GM21528 (cell line): ENCODE data around the gene DYNC1LI1.
"Not testable (repeated sequence)": the region's sequence is repeated elsewhere in the genome, so short reads cannot be mapped to it uniquely, and the experiment has no call there.

ENCODE experiments used
- ATAC-seq: cut with Tn5 transposase; IDR thresholded peaks from one replicate; pipeline ENCODE4 v1.9.1; 2021; ENCODE audit warnings: mild to moderate bottlenecking, moderate library complexity; ENCODE audit not compliant: unreplicated experiment, low FRiP score

The DYNC1LI1 gene

DNA sequence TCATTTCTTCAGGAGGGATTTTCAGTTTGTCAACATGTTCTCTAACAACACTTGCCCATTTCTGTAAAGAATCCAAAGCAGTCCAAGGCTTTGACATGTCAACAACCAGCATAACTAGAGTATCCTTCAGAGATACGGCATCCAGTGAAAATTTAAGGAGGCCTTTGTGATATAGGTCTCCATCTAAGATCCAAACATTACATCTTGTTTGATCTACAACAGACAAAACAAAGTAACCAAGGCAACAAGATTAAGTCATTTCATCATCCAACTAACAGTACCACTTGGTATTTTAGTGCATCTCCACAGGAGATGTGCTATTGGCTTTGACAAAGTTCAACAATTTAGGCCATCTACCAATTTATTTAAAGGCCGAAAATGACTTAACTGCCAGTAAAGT is 25.8 kb downstream of the DYNC1LI1 start:
- ATAC-seq = no peak

DNA sequence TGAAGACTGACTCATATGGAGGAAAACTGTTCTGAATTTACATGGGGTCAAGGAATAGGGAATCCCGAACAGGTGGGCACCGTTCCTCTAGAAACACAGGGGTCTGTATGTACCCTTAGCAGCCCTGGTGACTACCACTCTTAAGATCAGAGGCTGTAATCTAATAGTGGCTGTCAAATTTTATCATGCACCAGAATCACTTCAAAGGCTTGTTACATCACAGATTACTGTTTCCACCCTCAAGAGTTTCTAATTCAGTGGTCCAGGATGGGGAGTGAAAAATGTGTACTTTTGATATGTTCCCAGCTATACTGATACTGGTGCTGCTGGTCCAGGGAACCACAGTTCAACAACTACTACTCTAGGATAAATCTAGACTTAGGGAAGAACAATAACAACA is 27.9 kb downstream of the DYNC1LI1 start:
- no peak for ATAC-seq

GRCh38 chr3:32540899-32541298 is 29.8 kb downstream of the DYNC1LI1 start:
- no peak for ATAC-seq

DNA sequence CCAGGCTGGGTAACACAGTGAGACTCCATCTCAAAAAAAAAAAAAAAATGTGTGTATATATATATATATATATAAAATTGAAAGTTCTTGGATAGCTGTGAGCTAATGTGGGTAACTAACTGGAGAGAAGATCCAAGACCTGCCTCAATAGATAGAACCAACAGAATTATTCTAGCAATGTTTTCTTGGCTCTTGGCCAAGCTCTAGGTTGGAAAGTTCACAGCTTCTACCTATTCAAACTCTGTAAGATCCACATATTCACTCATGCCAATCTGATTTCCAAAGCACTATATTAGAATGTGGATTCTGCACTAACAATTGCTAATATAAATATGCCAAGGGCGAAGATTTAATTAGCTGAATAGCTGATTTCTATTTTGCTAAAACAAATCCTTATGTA is 38.2 kb downstream of the DYNC1LI1 start:
- no peak for ATAC-seq

- ATAC-seq = no peak
Measured at GRCh38 chr3:32531010-32531647, 39.5 kb downstream of the DYNC1LI1 start.

- ATAC-seq = no peak
Measured at GRCh38 chr3:32525720-32526119, 44.9 kb downstream of the DYNC1LI1 start.

DNA sequence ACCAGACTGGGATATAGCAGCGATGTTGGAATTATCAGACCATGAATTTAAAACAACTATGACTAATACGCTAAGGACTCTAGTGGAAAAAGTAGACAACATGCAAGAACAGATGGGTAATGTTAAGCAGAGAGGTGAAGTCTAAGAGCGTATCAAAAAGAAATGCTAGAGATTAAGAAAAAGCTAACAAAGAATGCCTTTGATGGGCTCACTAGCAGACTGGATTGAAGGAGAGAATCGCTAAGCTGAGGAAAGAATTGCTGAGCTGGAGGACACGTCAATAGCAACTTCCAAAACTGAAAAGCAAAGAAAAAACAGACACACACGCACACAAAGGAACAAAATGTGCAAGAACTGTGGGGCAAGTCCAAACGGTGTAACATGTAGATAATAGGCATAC is 48.0 kb downstream of the DYNC1LI1 start:
- no peak for ATAC-seq

DNA sequence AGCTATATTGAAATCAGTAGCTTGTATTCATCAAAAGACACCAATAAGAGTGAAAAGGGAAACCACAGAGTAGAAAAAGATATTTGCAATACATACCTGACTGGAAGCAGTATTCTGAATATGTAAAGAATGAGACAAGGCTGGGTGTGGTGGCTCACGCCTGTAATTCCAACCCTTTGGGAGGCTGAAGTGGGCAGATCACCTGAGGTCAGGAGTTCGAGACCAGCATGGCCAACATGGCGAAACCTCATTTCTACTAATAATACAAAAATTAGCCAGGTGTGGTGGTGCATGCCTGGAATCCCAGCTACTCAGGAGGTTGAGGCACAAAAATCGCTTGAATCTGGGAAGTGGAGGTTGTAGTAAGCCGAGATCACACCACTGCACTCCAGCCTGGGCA is 51.7 kb downstream of the DYNC1LI1 start:
- not testable (repeated sequence) for ATAC-seq

- peak; percentile 28 for ATAC-seq
Measured at GRCh38 chr3:32516751-32517150, 53.9 kb downstream of the DYNC1LI1 start.

GRCh38 chr3:32511005-32511404 is 59.7 kb downstream of the DYNC1LI1 start:
- no peak for ATAC-seq

GRCh38 chr3:32510075-32510724 is 60.5 kb downstream of the DYNC1LI1 start:
- ATAC-seq = peak; percentile 84

- no peak for ATAC-seq
Measured at GRCh38 chr3:32508711-32509110, 61.9 kb downstream of the DYNC1LI1 start.

GRCh38 chr3:32506466-32506865 is 64.2 kb downstream of the DYNC1LI1 start:
- no peak for ATAC-seq

DNA sequence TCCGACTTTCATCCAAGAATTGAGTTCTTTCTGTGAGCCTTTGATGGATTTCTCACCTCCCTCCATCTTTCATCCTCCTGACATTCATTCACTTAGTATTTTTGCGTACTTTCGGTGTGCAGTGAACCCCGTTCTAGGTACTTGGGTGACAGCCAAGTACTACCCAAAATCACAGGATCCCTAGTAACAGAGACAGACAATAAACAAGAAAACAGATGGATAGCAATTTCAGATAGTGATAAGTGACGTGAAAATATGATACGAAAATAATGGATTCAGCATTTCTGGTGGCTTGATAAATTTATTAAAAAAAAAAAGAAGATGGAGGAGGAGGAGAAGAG is 67.7 kb downstream of the DYNC1LI1 start:
- ATAC-seq = no peak

DNA sequence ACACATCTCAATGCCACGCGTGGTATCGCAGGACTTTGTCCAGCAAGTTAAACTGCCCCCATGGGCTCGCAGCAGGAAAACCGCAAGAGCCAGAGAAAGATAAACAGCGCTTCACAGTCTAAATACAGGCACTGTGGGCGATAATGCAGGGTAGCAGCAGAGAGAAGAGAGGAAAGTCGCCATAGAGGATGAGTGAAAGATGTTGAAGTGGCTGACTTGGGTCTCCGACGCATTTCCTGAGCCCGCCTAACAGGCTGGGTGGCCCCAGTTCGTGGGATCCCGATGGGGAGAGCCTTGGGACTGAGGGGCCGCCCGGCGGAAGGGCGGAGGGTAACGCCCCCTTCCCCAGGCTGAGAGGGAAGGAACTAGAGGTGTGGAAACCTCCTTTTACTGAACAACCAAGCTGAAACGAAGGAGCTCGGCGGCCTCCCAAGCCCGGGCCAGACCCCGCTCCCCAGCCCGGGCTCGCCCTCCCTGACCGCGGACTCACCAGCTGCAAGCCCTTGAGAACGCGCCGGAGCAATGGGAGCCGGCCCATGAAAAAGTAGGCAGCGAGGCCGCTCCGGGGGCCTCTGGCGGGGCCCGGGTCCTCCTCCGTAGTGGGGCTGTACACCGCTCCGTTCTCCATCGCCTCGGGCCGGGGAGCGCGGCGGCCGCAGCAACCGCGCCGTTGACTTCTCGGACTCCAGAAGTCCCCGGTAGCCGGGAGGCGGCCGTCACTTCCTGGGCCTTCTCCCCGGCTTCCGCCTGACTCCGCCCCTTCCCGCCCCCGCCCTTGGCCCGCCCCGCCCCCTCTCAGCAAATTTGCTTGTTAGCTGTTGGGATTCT is 68.3 kb downstream of the DYNC1LI1 start, which contains the start of gene CMTM6:
Gene CMTM6, minus strand, starts transcription at position 735 of the 828 bp plus-strand sequence. Its CDS starts 107 bp downstream, at position 628.
- ATAC-seq = peak; percentile 73

DNA sequence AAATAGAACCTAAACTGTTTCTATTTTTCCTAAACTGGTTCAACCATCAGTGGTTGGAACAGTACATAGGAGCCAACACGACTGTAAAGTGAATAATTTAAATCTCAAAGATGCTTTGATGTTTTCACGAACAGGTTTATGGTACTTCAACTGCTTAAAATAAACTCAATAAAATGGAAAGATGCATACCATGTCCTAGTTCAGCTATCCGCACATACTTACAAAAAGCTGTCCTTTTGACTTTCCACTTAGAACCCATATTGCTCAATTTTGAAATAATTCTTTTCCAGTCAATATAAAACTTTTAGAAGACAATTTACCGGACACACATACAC is 68.9 kb downstream of the DYNC1LI1 start:
- ATAC-seq = no peak

GRCh38 chr3:32500880-32501782 is 69.5 kb downstream of the DYNC1LI1 start:
- no peak for ATAC-seq

- ATAC-seq = no peak
Measured at GRCh38 chr3:32500231-32500630, 70.4 kb downstream of the DYNC1LI1 start.

- ATAC-seq = no peak
Measured at GRCh38 chr3:32499585-32499984, 71.1 kb downstream of the DYNC1LI1 start.

DNA sequence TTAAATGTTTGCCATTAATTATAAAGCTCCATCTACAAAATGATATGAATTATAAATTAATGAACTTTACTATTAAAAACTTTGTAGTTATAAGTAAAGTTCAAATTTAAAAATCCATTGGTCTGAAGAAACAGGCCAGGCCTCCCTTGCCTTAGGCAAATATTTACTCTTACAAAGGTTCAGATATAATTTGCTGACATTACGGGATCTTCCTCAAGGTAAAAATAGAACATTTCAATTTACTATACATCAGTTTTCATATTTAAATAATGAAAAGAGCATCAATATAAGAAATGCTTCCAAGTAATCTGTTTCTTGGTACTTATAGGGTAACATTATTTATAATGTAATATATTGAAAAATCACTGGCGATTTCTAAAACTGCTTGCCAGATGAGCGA is 71.7 kb downstream of the DYNC1LI1 start:
- no peak for ATAC-seq

- ATAC-seq = no peak
Measured at GRCh38 chr3:32498252-32498651, 72.4 kb downstream of the DYNC1LI1 start.
